ENCODE data around the gene ROBO1. TPM values are rescaled to one million over a fixed set of nuclear protein-coding genes. Genes with fewer than 3 reads are reported as not detected.

ROBO1 gene
- total and polyA plus RNA-seq, 2 donors (not counting 1 experiment from before 2014, with no cell fraction given) = 0.27 to 3.2 TPM

DNA sequence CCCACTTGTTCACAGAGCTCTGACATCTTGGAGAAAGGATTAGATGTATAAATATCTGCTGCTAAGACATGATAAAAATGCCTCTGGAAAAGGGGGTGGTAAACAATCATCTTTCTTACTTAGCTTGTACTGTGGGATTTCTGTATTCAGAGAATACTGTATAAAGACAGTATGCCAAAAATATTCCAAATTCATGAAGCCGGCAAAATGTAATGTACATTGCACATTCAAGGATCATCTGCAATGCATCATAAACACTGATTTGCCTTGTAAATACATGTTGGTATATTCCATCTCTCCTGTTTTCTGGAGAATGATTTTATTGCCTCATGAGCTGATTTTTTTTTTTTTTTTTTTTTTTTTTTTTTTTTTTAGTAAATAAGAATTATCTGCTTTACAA is 355.3 kb downstream of the ROBO1 start:
- H3K4me3 Mint-ChIP-seq = no peak overlapping the region
- no peak overlapping the region for H3K4me2 ChIP-seq (replicated peaks; ENCODE audit: low read depth, low read length, poor library complexity, severe bottlenecking)
- no peaks in the 10 kb centered on the region for H3K27me3 ChIP-seq (replicated peaks in 1 of 4; ENCODE audit: control extremely low read depth in 1 of 4, control insufficient read depth in 3 of 4, insufficient read depth in 4 of 4, low read length in 3 of 4)
- H3K9me3 Mint-ChIP-seq (ENCODE audit: insufficient read depth) = no peaks in the 10 kb centered on the region
- no peak overlapping the region for H2AFZ ChIP-seq (ENCODE audit: insufficient read depth, low read depth, low read length, poor library complexity, severe bottlenecking)
- TF ChIP-seq, protein P1, sequence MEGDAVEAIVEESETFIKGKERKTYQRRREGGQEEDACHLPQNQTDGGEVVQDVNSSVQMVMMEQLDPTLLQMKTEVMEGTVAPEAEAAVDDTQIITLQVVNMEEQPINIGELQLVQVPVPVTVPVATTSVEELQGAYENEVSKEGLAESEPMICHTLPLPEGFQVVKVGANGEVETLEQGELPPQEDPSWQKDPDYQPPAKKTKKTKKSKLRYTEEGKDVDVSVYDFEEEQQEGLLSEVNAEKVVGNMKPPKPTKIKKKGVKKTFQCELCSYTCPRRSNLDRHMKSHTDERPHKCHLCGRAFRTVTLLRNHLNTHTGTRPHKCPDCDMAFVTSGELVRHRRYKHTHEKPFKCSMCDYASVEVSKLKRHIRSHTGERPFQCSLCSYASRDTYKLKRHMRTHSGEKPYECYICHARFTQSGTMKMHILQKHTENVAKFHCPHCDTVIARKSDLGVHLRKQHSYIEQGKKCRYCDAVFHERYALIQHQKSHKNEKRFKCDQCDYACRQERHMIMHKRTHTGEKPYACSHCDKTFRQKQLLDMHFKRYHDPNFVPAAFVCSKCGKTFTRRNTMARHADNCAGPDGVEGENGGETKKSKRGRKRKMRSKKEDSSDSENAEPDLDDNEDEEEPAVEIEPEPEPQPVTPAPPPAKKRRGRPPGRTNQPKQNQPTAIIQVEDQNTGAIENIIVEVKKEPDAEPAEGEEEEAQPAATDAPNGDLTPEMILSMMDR (IDR thresholded peaks at IDR 0.05) = no peak
- no peak for TF ChIP-seq EZH2 (IDR thresholded peaks at IDR 0.05; ENCODE audit: borderline replicate concordance, insufficient read depth, low read depth, low read length, poor library complexity, severe bottlenecking)
- ChIA-PET POLR2A (no interaction called here), CTCF (no interaction called here)
- WGBS (ENCODE audit: insufficient coverage) = no CpG with 5 or more reads among the region's 1 CpG
- no peak overlapping the region for H3K27ac Mint-ChIP-seq
- no peaks in the 10 kb centered on the region for H3K4me1 Mint-ChIP-seq
- no peaks in the 10 kb centered on the region for H3K36me3 ChIP-seq (replicated peaks in 1 of 2; ENCODE audit: control extremely low read depth in 1 of 2, control insufficient read depth in 1 of 2, extremely low read depth in 1 of 2, insufficient read depth in 2 of 2, low read length in 1 of 2)
- ATAC-seq (ENCODE audit: low read depth) (no peak), DNase-seq (no peak)
- H3K27ac ChIP-seq (ENCODE audit: low read length in 2 of 2) = no peak overlapping the region
- no peaks in the 10 kb centered on the region for H3K79me2 ChIP-seq (ENCODE audit: control insufficient read depth, insufficient read depth, low read length)
- H3K9ac ChIP-seq (ENCODE audit: low read length) = no peak overlapping the region
- no peak overlapping the region for H3K4me3 ChIP-seq (ENCODE audit: control extremely low read depth in 1 of 5, extremely low read depth in 1 of 5, insufficient read depth in 1 of 5, low read depth in 2 of 5, low read length in 4 of 5)
- intact Hi-C loops (cut with micrococcal nuclease) = no loop called here
- no peaks in the 10 kb centered on the region for H4K20me1 ChIP-seq (ENCODE audit: control insufficient read depth, insufficient read depth, low read length, poor library complexity, severe bottlenecking)
- H3K27me3 Mint-ChIP-seq = no peaks in the 10 kb centered on the region
- no peaks in the 10 kb centered on the region for H3K9me3 ChIP-seq (ENCODE audit: control extremely low read depth in 1 of 3, control insufficient read depth in 2 of 3, insufficient read depth in 1 of 3, low read length in 2 of 3)
- no peaks in the 10 kb centered on the region for H3K4me1 ChIP-seq (ENCODE audit: control insufficient read depth in 2 of 2, insufficient read depth in 2 of 2, low read length in 2 of 2)

DNA sequence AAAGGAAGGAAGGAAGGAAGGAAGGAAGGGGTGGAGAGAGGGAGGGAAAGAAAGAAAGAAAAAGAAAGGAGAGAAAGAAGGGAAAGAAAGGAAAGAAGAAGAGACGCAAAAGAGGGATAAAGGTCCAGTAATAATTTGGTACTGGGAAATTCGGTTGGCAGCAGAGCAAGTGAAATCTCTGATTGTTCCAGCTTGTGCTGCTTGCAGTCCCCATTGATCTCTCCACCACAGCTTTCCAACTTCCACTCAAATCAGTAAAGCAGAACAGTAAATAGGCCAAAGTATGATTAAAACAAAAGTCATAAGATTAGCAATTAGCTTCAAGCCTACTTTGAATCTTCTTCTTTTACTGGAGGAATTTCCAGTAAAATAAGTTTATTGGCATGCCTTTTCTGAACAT is 357.2 kb downstream of the ROBO1 start:
- TF ChIP-seq, protein P1 (IDR thresholded peaks at IDR 0.05) = no peak
- TF ChIP-seq EZH2 (IDR thresholded peaks at IDR 0.05; ENCODE audit: borderline replicate concordance, insufficient read depth, low read depth, low read length, poor library complexity, severe bottlenecking) = no peak
- Mint-ChIP-seq H3K9me3 (ENCODE audit: insufficient read depth) (no peaks in the 10 kb centered on the region), H3K27ac (no peak overlapping the region), H3K27me3 (no peaks in the 10 kb centered on the region), H3K4me3 (no peak overlapping the region), H3K4me1 (no peaks in the 10 kb centered on the region)
- no peaks in the 10 kb centered on the region for H3K27me3 ChIP-seq (replicated peaks in 1 of 4; ENCODE audit: control extremely low read depth in 1 of 4, control insufficient read depth in 3 of 4, insufficient read depth in 4 of 4, low read length in 3 of 4)
- no peak overlapping the region for H2AFZ ChIP-seq (ENCODE audit: insufficient read depth, low read depth, low read length, poor library complexity, severe bottlenecking)
- WGBS (ENCODE audit: insufficient coverage) = no CpG with 5 or more reads among the region's 2 CpGs
- H3K36me3 ChIP-seq (replicated peaks in 1 of 2; ENCODE audit: control extremely low read depth in 1 of 2, control insufficient read depth in 1 of 2, extremely low read depth in 1 of 2, insufficient read depth in 2 of 2, low read length in 1 of 2) = no peaks in the 10 kb centered on the region
- H3K4me2 ChIP-seq (replicated peaks; ENCODE audit: low read depth, low read length, poor library complexity, severe bottlenecking) = no peak overlapping the region
- intact Hi-C loops (cut with micrococcal nuclease) = no loop called here
- no peaks in the 10 kb centered on the region for H3K4me1 ChIP-seq (ENCODE audit: control insufficient read depth in 2 of 2, insufficient read depth in 2 of 2, low read length in 2 of 2)
- DNase-seq (no peak), ATAC-seq (ENCODE audit: low read depth) (no peak)
- no peak overlapping the region for H3K4me3 ChIP-seq (ENCODE audit: control extremely low read depth in 1 of 5, extremely low read depth in 1 of 5, insufficient read depth in 1 of 5, low read depth in 2 of 5, low read length in 4 of 5)
- POLR2A ChIA-PET = no interaction called here
- H4K20me1 ChIP-seq (ENCODE audit: control insufficient read depth, insufficient read depth, low read length, poor library complexity, severe bottlenecking) = no peaks in the 10 kb centered on the region
- H3K9me3 ChIP-seq (ENCODE audit: control extremely low read depth in 1 of 3, control insufficient read depth in 2 of 3, insufficient read depth in 1 of 3, low read length in 2 of 3) = no peaks in the 10 kb centered on the region
- no peak overlapping the region for H3K9ac ChIP-seq (ENCODE audit: low read length)
- H3K79me2 ChIP-seq (ENCODE audit: control insufficient read depth, insufficient read depth, low read length) = no peaks in the 10 kb centered on the region
- CTCF ChIA-PET = no interaction called here
- H3K27ac ChIP-seq (ENCODE audit: low read length in 2 of 2) = no peak overlapping the region

Measured in B cell (primary cell).